Lower leg skin (tissue), 4 donors: ENCODE data around the gene COASY. TPM values are rescaled to one million over a fixed set of nuclear protein-coding genes. Genes with fewer than 3 reads are reported as not detected.

Source experiments
- DNase-seq, 2 donors: peaks; one replicate each; pipeline ENCODE4 v3.0.0-alpha.2; 2019; ENCODE audit warnings: low spot score in 2 of 2
- H3K4me3 ChIP-seq: fragments of 200-600 bp; sonication (generic); 2 replicates; pipeline ENCODE4 v1.5.1; 2017; ENCODE audit warnings: mild to moderate bottlenecking, low read depth; ENCODE audit not compliant: poor library complexity, severe bottlenecking
- POLR2A ChIP-seq, 2 donors: fragments of 450-650 bp; IDR thresholded peaks; one replicate each; pipeline ENCODE4 v1.6.1; 2016 to 2017; ENCODE audit warnings: antibody characterized with exemption in 2 of 2, mild to moderate bottlenecking in 1 of 2, moderate library complexity in 1 of 2
- WGBS, 2 donors: methylation state at CpG; one replicate each; pipeline ENCODE4 v1.1.5; 2018; 5-methylcytosine and 5-hydroxymethylcytosine counted together
- intact Hi-C: fragments of 100-400 bp; cut with DNase I; formaldehyde crosslinking; loops from one replicate; pipeline ENCODE4 v1.15.0; 2023; ENCODE audit warnings: low total_unique reads
- total RNA-seq, 4 donors: library from RNA; depleted of rRNA; stranded (reverse); fragments of >200 nt; gene quantifications; one replicate each; pipeline ENCODE4 v1.1.0, GENCODE V29; 2016
- TF ChIP-seq, protein P1 (sequence below), 3 donors: fragments of 450-650 bp; IDR thresholded peaks; one replicate each; pipeline ENCODE4 v1.5.1; 2016; ENCODE audit warnings: antibody characterized with exemption in 3 of 3, mild to moderate bottlenecking in 3 of 3, moderate library complexity in 2 of 3

The COASY gene
- total RNA-seq, 4 donors from 2014 or later, result 32.4 to 49.5 (median 41.7) TPM

GRCh38 chr17:42565523-42566214 lies 3.7 kb downstream of the COASY start:
- H3K4me3 ChIP-seq, result no peak overlapping the region
- 92% methylated on average over 15 to 16 of the region's 16 CpGs for WGBS, 2 donors
- no peak for DNase-seq
- intact Hi-C loops, result no loop called here
- TF ChIP-seq POLR2A (IDR thresholded peaks at IDR 0.05), result no peak
- TF ChIP-seq, protein P1, sequence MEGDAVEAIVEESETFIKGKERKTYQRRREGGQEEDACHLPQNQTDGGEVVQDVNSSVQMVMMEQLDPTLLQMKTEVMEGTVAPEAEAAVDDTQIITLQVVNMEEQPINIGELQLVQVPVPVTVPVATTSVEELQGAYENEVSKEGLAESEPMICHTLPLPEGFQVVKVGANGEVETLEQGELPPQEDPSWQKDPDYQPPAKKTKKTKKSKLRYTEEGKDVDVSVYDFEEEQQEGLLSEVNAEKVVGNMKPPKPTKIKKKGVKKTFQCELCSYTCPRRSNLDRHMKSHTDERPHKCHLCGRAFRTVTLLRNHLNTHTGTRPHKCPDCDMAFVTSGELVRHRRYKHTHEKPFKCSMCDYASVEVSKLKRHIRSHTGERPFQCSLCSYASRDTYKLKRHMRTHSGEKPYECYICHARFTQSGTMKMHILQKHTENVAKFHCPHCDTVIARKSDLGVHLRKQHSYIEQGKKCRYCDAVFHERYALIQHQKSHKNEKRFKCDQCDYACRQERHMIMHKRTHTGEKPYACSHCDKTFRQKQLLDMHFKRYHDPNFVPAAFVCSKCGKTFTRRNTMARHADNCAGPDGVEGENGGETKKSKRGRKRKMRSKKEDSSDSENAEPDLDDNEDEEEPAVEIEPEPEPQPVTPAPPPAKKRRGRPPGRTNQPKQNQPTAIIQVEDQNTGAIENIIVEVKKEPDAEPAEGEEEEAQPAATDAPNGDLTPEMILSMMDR (IDR thresholded peaks at IDR 0.05), result no peak

- WGBS, 2 donors, result 32 to 36% methylated on average over 18 to 21 of the region's 28 CpGs
- TF ChIP-seq, protein P1 (IDR thresholded peaks at IDR 0.05), result no peak
- no peak for TF ChIP-seq POLR2A (IDR thresholded peaks at IDR 0.05)
- DNase-seq, result no peak
- intact Hi-C loops, result no loop called here
- H3K4me3 ChIP-seq, result no peak overlapping the region
These were observed 4.4 kb downstream of the COASY start for GRCh38 chr17:42566215-42566882.

- TF ChIP-seq POLR2A (IDR thresholded peaks at IDR 0.05), result no peak
- TF ChIP-seq, protein P1 (IDR thresholded peaks at IDR 0.05), result no peak
- DNase-seq, result peak; percentile 92 to 99
- H3K4me3 ChIP-seq, result peak within 1 kb of the TSS; percentile 88
- intact Hi-C loops, result no loop called here
- WGBS, 2 donors, result 0% methylated on average over 30 to 39 of the region's 72 CpGs
These were observed 5.1 kb downstream of the COASY start, which contains the start of gene MLX for GRCh38 chr17:42566883-42567573. MLX (plus strand) TSS chr17:42567100; CDS start chr17:42567125, 25 bp downstream.

- DNase-seq, result no peak
- no peak overlapping the region for H3K4me3 ChIP-seq
- TF ChIP-seq, protein P1 (IDR thresholded peaks at IDR 0.05), result no peak
- no peak for TF ChIP-seq POLR2A (IDR thresholded peaks at IDR 0.05)
- intact Hi-C loops, result no loop called here
- WGBS, 2 donors, result 87 to 88% methylated on average over 14 of the region's 14 CpGs
These were observed 6.6 kb downstream of the COASY start for GRCh38 chr17:42568341-42569111.

DNA sequence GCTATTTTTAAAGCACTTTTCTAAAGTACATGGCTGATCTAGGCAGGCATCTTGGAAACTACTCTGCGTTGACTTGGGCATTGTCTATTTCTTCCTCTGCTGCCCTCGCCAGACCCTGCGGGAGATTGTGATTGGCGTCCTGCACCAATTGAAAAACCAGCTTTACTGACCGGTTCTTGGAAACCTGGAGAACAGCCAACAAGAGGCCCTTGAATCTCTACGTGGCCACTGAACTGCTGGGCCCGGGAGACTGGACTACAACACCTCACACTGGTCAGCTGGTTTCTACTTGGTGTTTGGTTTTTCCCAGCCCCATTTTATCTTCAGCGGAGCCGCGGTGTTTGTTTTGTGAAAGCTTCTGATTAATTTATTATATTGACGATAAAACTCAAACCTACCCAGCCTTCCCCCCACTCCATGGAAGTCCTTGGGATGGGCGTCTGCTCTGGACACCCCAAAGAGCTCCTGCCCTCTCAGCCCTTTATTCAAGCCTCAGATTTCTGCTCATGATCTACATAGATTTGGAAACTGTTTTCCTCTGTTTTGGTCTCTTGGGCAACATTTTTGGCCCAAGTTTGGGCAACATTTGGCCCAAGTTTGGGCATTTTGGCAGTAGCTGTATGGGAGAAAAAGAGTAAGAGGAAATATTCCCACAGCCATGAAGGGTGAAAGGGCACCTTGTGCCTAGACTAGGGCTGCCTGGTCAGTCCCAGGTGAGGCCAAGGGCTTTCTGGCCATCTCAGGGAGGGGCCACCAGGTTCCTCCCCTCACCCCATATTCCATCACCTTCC lies 9.7 kb downstream of the COASY start:
- no peak overlapping the region for H3K4me3 ChIP-seq
- intact Hi-C loops, result loop anchor here (10.0 kb wide), 1 partner anchor 113 kb away; the partner anchor contains the start of genes CCR10 and CNTNAP1
- TF ChIP-seq POLR2A (IDR thresholded peaks at IDR 0.05), result no peak
- WGBS, 2 donors, result 77 to 85% methylated on average over 12 of the region's 12 CpGs
- no peak for DNase-seq
